PC-3 (cell line): Measurements from ENCODE around the gene DIRAS1.

Experiments
- EZH2 ChIP-seq: fragments of 300-600 bp; sonication (generic); IDR thresholded peaks from one replicate; pipeline ENCODE4 v1.6.1; 2017; ENCODE audit warnings: antibody characterized with exemption, mild to moderate bottlenecking, low read length; ENCODE audit not compliant: unreplicated experiment
- EZH2phosphoT487 ChIP-seq: fragments of 300-600 bp; sonication (generic); IDR thresholded peaks from 2 replicates; pipeline ENCODE4 v1.6.1; 2018; ENCODE audit warnings: mild to moderate bottlenecking, antibody characterized with exemption, low read length, borderline replicate concordance
- TF ChIP-seq, protein P1 (sequence below): fragments of 300-600 bp; sonication (generic); conservative IDR thresholded peaks from 2 replicates; pipeline ENCODE4 v1.5.1; 2017; ENCODE audit warnings: antibody characterized with exemption, low read depth, mild to moderate bottlenecking, low read length

DNA sequence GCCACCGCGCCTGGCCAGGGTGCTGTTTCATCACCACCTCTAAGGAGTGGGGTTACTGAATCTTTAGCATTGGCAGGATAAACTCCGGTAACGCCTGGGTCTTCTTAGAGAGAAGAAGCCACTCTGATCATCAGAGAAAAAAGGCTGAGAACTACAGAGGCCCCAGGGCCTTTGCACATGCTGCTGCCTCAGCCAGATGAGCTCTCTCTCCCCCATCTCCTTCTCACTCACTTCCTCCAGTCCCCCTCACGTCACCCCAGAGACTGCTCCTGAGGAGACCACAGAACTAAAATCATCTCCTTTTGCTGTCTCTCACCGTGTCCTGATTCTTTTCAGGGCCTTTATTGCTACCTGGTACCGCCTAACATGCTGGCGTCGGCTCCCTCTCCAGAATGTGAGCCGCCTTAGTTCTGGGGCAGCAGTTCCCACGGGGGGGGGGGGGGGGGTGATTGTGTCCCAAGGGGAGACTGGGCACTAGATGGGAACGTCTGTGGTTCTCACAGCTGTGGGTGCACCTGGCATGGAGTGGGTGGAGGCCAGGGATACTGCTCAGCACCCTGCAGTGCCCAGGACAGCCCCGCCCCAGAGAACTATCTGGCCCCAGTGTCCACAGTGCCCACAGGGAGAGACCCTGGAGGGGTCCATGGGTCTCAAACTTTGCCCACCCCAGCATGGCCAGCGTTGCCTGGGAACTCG is 5.1 kb upstream of the DIRAS1 start:
- TF ChIP-seq, protein P1, sequence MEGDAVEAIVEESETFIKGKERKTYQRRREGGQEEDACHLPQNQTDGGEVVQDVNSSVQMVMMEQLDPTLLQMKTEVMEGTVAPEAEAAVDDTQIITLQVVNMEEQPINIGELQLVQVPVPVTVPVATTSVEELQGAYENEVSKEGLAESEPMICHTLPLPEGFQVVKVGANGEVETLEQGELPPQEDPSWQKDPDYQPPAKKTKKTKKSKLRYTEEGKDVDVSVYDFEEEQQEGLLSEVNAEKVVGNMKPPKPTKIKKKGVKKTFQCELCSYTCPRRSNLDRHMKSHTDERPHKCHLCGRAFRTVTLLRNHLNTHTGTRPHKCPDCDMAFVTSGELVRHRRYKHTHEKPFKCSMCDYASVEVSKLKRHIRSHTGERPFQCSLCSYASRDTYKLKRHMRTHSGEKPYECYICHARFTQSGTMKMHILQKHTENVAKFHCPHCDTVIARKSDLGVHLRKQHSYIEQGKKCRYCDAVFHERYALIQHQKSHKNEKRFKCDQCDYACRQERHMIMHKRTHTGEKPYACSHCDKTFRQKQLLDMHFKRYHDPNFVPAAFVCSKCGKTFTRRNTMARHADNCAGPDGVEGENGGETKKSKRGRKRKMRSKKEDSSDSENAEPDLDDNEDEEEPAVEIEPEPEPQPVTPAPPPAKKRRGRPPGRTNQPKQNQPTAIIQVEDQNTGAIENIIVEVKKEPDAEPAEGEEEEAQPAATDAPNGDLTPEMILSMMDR, result no peak
- TF ChIP-seq EZH2phosphoT487 (no peak), EZH2 (no peak)
